Measurements from ENCODE around the gene PEX12.
"Not testable (repeated sequence)": the region's sequence is repeated elsewhere in the genome, so short reads cannot be mapped to it uniquely, and the experiment has no call there.

The PEX12 gene

DNA sequence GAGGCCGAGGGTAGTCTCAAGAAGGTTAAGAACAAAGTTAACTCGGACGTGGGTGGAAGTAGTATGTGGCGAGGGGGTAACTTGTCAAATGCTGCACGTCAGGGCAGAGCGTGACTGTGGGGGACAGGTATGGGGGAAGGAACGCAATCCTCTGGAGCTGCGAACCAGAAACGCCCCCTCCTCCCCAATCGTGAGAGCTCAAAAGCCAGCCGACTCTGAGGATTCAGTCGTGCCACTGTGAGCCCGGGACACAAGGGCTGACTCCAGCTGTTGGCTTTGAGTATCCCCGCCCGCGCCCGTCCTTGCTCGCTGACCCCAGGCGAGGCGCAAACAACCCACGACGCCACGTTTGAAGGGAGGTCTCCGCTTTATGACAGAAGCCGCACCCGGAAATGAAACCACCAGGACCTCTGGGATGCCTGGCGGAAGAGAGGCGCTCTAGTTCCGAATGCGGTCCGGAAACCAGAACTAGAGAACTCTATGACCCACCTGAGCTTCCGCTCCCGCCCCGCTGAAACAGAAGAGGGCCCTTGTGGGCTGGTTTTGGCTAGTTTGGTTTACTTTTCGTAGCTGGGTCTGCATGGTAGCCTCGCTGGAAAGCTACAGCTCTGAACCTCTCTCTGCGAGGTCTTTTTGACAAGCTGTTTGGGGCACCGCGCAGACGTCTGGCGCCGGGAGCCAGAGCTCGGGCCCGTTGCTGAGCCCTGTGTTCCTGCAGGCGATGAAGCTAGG is at the start of gene PEX12:
PEX12 (minus strand) TSS at position 375 of the 732 bp plus-strand sequence. CDS start 550 bp downstream, outside the sequence.
- DNase-seq (ENCODE audit: low read depth in 2 of 2) = peak; percentile 70 to 73

DNA sequence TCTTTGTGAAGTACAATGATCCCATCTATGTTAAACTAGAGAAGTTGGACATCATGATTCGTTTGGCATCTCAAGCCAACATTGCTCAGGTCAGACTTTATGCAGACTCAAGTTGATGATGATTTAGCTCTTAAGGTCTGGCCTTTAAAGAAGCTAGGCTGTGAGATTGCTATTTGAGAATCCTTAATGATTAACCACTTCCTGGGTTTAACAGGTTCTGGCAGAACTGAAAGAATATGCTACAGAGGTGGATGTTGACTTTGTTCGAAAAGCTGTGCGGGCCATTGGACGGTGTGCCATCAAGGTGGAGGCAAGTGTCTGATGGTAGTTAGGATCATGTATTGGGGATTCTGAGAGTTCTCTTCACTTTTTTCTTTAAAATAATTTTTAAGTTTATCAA is 49.0 kb upstream of the PEX12 start:
- DNase-seq (ENCODE audit: low read depth in 2 of 2) = no peak

DNA sequence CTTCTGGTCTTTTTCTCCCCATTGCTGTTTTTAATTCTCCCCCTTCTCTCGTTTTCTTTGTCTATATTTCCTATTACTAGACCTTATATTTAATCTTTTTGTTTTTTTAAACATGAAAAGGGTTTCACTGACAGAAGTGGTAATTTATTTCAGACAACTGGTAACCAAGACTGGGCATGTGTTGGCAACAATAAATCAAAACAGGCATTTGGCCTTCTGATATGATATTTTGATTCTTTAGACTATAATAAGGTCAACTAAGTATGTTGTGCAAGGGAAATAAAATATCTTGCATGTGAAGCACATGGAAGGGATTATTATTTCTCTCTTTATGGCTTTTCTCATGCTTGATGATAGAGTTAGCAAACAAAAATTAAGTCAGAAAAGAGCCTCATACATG is 43.4 kb upstream of the PEX12 start:
- DNase-seq (ENCODE audit: low read depth in 2 of 2) = no peak

DNA sequence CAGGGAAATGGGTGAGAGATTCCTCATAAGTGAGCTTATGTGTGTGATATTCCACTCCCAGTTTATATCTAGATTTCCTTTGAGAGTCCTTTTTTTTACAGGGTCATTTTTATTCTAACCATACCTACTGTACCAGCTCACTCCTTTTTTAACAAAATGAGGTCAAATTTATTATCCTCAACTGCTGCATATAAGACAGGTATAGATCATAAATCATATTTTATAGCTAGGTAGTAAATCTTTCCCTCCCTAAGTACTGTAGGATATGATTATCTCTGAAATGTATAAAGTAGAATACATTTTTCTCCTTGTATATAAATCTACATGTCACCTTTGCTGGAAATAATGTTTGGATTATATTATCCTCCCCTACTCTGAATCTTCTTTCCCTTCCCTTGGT is 40.3 kb upstream of the PEX12 start:
- DNase-seq (ENCODE audit: low read depth in 2 of 2) = no peak

DNA sequence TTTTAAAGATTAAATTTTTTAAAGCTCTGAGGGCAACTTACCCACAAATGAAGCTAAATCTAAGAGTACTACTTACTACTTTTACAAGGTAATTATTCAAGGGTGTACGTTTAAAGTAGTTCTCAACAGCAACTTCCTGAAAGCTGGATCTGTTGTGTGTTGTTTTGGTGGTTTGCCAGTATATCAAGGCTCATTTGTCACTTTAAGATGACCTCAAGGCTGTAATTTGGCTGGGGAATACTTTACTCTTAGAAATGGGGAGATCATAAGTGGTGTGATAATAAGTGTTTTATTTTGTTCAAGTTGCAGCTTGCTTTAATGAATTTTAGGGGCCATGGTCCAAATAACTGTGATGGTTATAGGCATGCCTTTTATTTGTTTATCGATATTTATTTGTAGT is 39.1 kb upstream of the PEX12 start:
- DNase-seq (ENCODE audit: low read depth in 2 of 2) = no peak

DNA sequence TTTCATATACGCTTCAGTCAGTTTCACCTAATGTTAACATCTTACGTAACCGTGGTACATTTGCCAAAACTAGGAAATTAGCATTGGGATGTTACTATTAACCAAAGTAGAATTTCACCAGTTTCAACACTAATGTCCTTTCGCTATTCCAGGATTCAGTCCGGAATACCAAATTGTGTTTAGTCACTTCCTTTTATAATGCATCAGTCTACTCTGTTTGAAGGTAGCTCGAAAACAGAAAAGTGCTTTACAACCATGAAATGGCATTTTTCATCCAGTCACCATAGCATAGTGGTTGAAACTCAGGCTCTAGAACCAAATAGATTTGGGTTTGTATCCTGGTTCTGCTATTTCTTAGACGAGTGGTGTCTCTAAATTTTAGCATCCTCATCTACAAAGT is 38.2 kb upstream of the PEX12 start:
- no peak for DNase-seq (ENCODE audit: low read depth in 2 of 2)

DNA sequence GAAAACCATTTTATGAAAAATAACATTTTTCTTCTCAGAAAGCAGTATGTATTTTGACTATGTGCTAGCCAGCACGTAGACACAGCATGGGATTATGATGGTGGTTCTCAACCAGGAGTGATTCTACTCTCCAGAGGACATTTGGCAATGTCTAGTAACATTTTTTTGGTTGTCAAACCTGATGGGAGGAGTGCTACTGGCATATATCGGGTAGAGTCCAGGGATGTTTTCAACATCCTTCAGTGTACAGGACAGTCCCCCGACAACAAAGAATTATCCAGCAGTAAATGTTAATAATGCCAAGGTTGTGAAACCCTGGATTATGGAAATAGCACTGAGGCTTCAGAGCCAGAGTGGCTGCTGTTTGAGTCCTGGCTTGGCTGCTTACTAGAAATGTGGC is 36.4 kb upstream of the PEX12 start:
- no peak for DNase-seq (ENCODE audit: low read depth in 2 of 2)

DNA sequence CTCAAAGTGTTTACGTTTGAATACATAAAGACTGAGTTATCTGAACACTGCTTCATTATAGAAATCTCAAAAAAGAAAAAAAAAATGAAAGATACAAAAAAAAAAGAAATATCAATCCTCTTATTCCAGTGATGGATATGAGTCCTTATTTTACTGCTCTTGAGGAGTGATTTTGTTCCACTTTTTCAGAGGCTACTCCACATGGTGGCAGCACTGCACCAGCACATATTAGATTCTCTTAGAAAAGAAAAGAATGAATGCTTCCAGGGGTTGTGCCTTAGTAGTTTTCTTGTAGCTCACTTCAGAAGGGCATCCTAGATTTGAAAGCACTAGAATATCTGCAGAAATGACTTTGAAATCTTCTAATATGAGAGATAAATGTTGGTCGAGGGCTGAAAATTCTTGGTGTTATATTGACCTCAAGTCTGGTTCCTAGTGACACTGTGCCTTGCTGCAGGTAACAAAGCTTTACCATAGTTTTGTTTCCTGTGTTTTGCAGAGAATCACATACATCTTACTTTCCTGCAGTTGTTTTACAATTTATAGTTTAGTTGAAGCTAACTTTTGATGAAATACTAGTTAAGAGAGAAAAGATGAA is 34.7 kb upstream of the PEX12 start:
- no peak for DNase-seq (ENCODE audit: low read depth in 2 of 2)

DNA sequence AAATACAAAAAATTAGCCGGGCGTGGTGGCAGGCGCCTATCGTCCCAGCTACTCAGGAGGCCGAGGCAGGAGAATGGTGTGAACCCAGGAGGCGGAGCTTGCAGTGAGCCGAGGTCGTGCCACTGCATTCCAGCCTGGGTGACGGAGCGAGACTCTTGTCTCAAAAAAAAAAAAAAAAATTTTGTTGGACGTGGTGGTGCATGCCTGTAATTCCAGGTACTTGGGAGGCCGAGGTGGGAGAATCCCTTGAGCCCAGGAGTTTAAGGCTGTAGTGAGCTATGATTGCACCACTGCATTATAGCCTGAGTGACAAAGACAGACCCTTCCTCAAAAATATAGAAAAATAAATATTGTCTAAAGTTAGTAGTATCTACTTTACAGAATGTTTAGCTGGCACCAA is 32.4 kb upstream of the PEX12 start:
- DNase-seq (ENCODE audit: low read depth in 2 of 2) = not testable (repeated sequence)

DNA sequence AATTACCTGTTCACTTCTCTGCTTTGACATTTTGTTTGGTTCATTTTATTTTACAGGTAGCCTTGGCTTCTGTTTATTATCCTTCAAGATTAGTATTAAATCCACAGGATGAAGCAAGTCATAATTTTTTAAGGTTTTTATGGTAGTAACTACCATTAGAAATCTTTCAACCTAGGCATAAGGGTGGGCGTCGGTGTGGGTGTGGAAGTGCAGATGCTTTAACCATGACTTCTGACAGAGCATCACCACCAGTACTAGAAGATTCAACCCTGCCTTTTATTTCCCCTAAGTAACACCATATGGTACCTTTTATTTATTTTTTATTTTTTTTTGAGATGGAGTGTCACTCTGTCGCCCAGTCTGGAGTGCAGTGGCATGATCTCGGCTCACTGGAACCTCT is 31.5 kb upstream of the PEX12 start:
- no peak for DNase-seq (ENCODE audit: low read depth in 2 of 2)

DNA sequence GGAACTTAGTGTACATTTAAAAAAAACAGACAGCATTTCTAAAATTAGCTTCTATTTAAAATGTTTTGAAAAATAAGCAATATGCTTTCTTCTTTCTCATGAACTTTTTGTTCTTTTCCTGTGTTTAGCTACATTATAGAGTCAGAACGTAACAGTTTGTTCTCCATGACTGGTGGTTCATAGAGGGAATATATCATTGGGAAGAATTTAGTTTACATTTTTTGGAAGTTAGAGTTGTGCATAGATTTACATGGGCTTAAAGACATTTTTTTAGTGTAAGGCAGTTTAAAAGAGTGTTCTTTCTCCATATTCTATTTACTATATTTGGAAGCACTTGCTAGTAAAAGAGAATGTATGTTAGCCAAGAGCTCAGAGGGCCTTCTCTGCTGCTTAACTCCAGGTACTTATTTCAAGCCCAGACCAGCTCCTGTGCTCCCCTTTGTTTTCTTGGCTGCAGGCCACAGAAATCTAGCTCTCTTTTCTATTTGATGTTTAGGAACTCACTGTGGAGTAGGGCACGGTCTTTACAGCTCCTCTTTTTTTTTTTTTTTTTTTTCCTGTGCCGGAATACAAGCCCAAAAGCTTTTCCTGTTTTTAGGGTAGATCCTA is 29.0 kb upstream of the PEX12 start:
- DNase-seq (ENCODE audit: low read depth in 2 of 2) = no peak

DNA sequence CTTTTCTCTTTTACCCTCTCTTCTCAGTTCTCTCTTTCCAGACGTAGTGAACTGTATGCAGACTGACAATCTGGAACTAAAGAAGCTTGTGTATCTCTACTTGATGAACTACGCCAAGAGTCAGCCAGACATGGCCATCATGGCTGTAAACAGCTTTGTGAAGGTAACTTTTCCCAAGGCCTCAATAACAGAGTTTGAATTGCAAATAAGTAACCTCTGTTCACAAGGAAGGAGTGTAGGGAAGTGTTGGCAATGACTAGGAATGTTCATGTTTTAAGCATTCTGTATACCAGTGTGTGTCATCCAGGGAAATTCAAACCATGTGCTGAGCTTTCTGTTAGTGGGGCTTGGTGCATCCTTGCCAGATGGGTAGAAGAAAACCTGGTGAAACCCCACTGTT is 27.3 kb upstream of the PEX12 start:
- no peak for DNase-seq (ENCODE audit: low read depth in 2 of 2)

DNA sequence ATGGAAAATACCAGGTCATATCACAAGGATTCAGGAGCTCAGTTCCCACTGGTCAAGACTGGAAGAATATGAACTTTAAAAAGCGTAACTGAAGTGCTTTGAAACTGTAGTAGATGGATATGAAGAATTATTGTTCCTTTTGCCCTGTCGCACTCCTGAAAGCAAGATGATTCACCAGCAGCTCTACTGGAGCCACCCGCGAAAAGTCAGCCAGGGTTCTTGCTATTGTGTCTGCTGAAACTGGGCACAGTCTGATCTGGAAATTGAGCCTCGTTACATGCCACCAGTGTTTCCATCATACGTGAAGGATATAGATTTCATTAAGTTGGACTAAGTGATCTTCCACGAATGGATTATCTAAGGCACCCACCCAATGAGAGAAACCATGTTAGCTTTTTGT is 25.3 kb upstream of the PEX12 start:
- no peak for DNase-seq (ENCODE audit: low read depth in 2 of 2)

DNA sequence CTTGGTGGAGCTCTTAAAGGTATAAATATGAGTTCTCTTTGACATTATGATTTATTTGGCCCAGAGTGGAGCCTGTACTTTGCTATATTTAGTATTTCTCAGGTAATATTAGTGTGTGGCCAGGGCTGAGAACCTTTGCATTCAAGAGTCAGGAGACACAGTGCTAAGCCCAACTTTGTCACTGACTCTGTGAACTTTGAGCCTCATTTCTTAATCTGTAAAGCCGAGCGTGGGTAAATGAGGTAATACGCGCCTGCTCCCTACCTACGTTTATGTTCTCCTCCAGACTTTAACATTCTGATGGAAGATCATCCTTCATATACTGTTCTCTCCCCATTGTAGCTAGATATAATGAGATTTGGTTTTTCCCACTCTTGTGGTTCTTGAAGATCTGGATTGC is 19.2 kb upstream of the PEX12 start:
- DNase-seq (ENCODE audit: low read depth in 2 of 2) = no peak

DNA sequence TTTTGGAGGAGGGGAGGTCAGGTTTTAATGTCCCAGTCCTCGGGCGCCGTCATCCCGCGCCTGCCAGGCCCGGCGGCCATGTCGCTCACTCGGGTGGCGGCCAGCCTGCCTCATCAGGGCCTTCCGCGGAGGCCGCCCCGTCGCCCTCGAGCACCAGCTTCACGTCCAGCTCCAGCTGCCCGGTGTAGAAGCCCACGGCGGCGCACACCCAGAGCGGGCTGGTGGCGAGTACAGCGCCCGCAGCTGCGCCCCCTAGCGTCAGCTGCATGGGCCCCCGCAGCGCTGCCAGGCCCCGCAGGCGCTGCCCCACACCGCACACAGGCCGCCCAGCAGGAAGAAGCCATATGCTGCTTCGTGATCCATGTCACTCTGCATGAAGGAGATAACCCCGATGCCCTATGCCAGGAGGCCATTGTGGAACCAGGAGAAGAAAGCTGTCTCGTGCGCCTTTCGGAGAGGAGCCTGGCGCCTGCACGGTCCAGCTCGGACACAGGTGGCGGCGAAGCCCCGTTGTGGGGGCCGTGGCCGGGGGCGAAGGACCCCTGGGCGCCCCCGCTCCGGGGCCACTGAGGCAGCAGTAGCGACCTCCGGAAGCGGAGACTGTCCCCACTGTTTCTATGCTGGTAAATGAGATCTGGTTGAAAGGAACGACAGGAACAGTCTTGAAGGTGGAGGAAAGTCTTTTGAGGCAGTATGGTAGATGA is 18.3 kb upstream of the PEX12 start:
- DNase-seq (ENCODE audit: low read depth in 2 of 2) = no peak

DNA sequence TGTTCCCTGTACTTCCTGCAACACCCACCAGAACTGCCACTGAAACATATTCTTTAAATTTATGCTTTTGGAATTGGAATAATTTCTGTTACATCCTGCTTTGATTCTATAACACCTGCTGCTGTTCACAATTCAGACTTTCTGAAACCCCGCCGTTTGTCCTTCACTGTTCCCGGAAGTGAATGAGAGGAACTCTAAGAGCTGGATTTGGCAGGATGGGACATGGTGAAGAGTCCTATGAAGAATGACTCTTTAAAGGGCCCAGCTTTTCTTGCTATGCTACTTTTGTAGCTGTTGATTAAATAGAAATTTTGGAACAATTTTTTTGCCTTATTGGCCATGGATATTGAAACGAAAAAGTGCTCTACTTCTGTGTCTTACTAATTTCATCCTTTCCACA is 17.7 kb upstream of the PEX12 start:
- DNase-seq (ENCODE audit: low read depth in 2 of 2) = no peak

DNA sequence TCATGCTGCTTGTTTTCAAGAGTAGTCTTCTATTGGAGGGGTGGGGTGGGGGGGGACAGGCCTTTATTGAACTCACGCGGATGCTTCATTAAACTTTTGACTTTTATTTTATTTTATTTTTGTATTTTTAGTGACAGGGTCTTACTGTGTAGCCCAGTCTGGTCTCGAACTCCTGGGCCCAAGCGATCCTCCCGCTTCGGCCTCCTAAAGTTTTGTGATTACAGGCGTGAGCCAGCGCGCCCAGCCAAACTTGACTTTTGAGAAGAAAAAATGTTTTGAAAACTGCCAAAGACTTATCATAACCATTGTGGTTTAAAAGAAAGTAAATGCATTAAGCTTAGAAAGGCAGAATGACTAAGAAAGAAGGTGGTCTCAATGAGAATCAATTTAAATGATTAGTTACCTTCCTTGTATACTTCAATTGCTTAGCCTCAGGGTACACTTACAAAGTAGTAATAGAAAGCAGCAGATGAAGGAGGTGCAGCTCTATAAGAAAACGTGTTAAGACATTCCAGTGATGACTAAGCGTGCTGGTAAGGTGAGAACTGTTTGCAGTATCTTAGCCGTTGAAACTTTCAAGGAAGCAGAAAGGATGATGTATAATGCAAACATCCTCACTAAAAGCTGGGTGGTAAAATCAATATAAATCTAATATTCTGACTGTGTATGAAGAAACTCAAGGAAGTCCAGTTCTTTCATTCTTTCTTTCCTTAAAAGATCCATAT is 10.0 kb upstream of the PEX12 start:
- DNase-seq (ENCODE audit: low read depth in 2 of 2) = no peak

DNA sequence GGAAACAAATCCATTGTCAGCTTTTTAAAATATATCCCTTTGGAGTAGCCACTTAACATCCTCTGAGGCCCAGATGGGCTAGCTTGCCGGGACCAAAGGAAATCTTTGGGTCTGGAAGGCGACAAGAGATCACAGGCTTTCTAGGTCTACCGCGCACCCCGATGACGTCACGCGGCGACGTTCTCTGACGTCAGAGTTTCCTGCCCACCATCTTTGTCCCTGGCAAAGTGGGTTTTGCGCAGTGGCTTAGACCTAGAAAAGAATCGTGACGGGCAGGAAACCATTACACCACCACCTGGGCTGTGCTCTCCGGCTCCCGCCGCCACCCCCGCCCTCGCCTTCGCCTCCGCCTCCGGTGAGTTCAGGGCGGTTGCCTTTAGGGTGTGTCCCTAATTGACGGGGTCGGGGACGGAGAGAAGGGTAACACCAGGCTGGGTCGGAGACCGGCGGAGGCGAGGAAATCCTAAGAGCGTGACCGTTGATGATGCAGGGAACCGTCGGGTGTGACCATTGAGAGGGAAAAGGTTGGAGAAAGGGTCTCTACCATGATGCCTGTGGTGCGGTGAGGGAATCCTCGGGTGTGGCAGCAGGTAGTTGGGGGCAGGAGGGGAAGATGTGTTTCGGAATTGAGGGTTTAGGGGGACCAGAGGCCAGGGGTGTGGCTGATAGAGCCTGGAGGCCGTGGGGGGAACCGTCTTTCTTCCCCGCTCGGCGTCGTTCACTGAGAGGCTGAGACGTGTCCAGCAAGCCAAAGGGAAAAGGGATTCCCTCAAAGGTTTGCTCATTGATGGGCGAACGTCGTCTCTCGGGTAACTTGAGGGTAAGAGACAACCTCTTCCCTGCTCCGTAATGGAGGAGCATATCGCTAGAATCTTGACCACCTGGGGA is 8.9 kb upstream of the PEX12 start, which contains the start of gene AP2B1:
AP2B1 (plus strand) TSS at position 249 of the 888 bp plus-strand sequence. CDS start 6,709 bp downstream, outside the sequence.
- peak; percentile 94 to 95 for DNase-seq (ENCODE audit: low read depth in 2 of 2)

DNA sequence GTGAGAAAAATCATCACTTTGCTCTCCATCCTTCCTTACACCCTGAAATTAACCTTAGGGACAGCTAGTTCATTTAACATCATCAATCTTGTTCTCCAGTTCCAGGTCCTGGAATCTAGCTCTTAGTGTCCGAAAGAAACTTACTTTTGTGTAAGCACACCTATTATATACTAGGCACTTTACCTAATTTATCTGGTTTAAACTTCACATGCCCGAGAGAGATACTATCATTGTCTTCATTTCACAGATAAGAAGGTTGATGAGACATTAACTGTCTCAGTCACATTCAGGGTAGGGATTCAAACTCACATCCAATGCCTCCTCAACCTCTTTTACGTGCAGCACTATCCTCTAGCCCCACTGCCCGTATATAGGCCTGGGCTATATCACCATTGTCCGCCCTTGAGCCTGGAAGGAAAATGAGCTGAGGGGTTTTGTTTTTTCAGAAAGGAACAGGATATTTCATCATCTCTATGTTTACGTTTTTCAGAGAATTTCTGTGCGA is 8.2 kb upstream of the PEX12 start:
- DNase-seq (ENCODE audit: low read depth in 2 of 2) = no peak

DNA sequence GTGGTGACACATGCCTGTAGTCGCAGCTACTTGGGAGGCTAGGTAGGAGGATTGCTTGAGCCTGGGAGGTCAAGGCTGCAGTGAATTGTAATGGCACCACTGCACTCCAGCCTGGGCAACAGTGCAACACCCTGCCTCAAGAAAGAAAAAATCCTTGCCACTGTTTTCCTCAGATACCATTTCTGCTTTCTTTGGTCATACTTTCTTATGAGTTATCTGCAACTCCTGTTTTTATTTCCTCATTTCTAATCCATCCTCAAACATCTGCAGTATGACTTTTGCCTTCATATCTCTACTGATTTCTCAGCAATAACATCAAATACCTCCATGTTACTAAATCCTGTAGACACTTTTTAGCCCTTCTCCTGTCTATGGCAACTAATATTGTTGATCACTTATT is 5.7 kb upstream of the PEX12 start:
- DNase-seq (ENCODE audit: low read depth in 2 of 2) = no peak

All from activated CD4-positive, alpha-beta T cell treated with anti-CD3 and anti-CD28 coated beads for 24 hours (primary cell).